Lung (tissue), 12 donors: Measurements from ENCODE around the gene KATNIP. TPM values are rescaled to one million over a fixed set of nuclear protein-coding genes. Genes with fewer than 3 reads are reported as not detected.

Experiments
- ATAC-seq: fragments of 200-7000 bp; cut with Tn5 transposase; one replicate; pipeline ENCODE4 v1.9.1; 2020; ENCODE audit warnings: moderate number of reproducible peaks; ENCODE audit not compliant: insufficient read depth, low FRiP score
- DNase-seq, 3 donors: peaks; one replicate each; pipeline ENCODE4 v3.0.0-alpha.2; 2013 to 2017
- H3K27ac ChIP-seq, 2 donors: one replicate each; pipeline ENCODE4 v1.5.1; 2013; ENCODE audit warnings: mild to moderate bottlenecking in 2 of 2, moderate library complexity in 2 of 2, control low read depth in 1 of 2, inconsistent platforms in 1 of 2, low read depth in 1 of 2, low read length in 1 of 2
- H3K27me3 ChIP-seq, 3 donors: one replicate each; pipeline ENCODE4 v1.5.1; 2013; ENCODE audit warnings: low read length in 2 of 3; ENCODE audit not compliant: control insufficient read depth in 3 of 3, insufficient read depth in 3 of 3
- H3K36me3 ChIP-seq, 4 donors: one replicate each; pipeline ENCODE4 v1.5.1; 2013; ENCODE audit warnings: low read length in 4 of 4, mild to moderate bottlenecking in 1 of 4, moderate library complexity in 1 of 4; ENCODE audit not compliant: control insufficient read depth in 4 of 4, insufficient read depth in 4 of 4
- H3K4me1 ChIP-seq, 5 donors: one replicate each; pipeline ENCODE4 v1.5.1; 2013; ENCODE audit warnings: low read length in 5 of 5, mild to moderate bottlenecking in 2 of 5, moderate library complexity in 1 of 5; ENCODE audit not compliant: control insufficient read depth in 5 of 5, insufficient read depth in 5 of 5
- H3K4me3 ChIP-seq: one replicate; pipeline ENCODE4 v1.5.1; 2013; ENCODE audit warnings: mild to moderate bottlenecking, control low read depth, moderate library complexity
- H3K9ac ChIP-seq, 2 donors: one replicate each; pipeline ENCODE4 v1.5.1; 2013; ENCODE audit warnings: low read length in 2 of 2, control low read depth in 1 of 2; ENCODE audit not compliant: insufficient read depth in 1 of 2
- H3K9me3 ChIP-seq, 4 donors: one replicate each; pipeline ENCODE4 v1.5.1; 2013; ENCODE audit warnings: low read length in 3 of 4, mild to moderate bottlenecking in 1 of 4, moderate library complexity in 1 of 4; ENCODE audit not compliant: control insufficient read depth in 4 of 4, insufficient read depth in 3 of 4
- WGBS, 2 donors: extraction: QIAGEN DNeasy Blood & Tissue Kit; methylation state at CpG; one replicate each; pipeline ENCODE4 v1.1.7; 2013; 5-methylcytosine and 5-hydroxymethylcytosine counted together
- polyA plus RNA-seq, 2 donors: library from polyadenylated mRNA; stranded (reverse); fragments of 200-250 nt; gene quantifications; one replicate each; pipeline ENCODE4 v1.2.1, GENCODE V29; 2013
- total RNA-seq, 2 donors: library from RNA; depleted of rRNA in 1 of 2; stranded (reverse); fragments of >200 nt in 1 of 2; gene quantifications; one replicate each; pipeline ENCODE4 v1.2.1, GENCODE V29; 2014 to 2021
- TF ChIP-seq, protein P1 (sequence below): IDR thresholded peaks from 2 replicates; pipeline ENCODE4 v1.5.1; 2012; ENCODE audit warnings: mild to moderate bottlenecking; ENCODE audit errors: control extremely low read depth, extremely low read depth
- donor health status: control.
- donor health status: control.
- donor health status: Bipolar disorder and iron deficiency.
- donor health status: healthy.
- donor health status: DM: yes; HTN: yes; CAD: no.

KATNIP gene
- total and polyA plus RNA-seq, 4 donors, result 9.7 to 46.4 (median 24.3) TPM

GRCh38 chr16:27520982-27521673 lies 28.8 kb upstream of the KATNIP start:
- TF ChIP-seq, protein P1, sequence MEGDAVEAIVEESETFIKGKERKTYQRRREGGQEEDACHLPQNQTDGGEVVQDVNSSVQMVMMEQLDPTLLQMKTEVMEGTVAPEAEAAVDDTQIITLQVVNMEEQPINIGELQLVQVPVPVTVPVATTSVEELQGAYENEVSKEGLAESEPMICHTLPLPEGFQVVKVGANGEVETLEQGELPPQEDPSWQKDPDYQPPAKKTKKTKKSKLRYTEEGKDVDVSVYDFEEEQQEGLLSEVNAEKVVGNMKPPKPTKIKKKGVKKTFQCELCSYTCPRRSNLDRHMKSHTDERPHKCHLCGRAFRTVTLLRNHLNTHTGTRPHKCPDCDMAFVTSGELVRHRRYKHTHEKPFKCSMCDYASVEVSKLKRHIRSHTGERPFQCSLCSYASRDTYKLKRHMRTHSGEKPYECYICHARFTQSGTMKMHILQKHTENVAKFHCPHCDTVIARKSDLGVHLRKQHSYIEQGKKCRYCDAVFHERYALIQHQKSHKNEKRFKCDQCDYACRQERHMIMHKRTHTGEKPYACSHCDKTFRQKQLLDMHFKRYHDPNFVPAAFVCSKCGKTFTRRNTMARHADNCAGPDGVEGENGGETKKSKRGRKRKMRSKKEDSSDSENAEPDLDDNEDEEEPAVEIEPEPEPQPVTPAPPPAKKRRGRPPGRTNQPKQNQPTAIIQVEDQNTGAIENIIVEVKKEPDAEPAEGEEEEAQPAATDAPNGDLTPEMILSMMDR, result no peak
- DNase-seq (peak in 2 of 3 donors; percentile 31 to 60), ATAC-seq (no peak)
- 66 to 69% methylated on average over 16 of the region's 16 CpGs for WGBS, 2 donors
- Histone ChIP-seq H3K36me3 (peaks cover 4 to 50% (median 43%) of the 10 kb centered on the region in 4 donors), H3K4me1 (peaks cover 0 to 12% (median 3%) of the 10 kb centered on the region in 5 donors), H3K9me3 (peaks cover 0 to 4% (median 2%) of the 10 kb centered on the region in 4 donors), H3K4me3 (no peak overlapping the region), H3K27me3 (no peaks in the 10 kb centered on the region), H3K27ac (peak overlapping the region; percentile 67 to 99), H3K9ac (no peak overlapping the region)

GRCh38 chr16:27522173-27522707 lies 27.7 kb upstream of the KATNIP start:
- TF ChIP-seq, protein P1, result no peak
- Histone ChIP-seq H3K9ac (no peak overlapping the region), H3K27me3 (no peaks in the 10 kb centered on the region), H3K4me3 (no peak overlapping the region), H3K36me3 (peaks cover 8 to 55% (median 45%) of the 10 kb centered on the region in 4 donors), H3K27ac (peak overlapping the region in 1 of 2 donors; percentile 79), H3K4me1 (peaks cover 3 to 24% (median 6%) of the 10 kb centered on the region in 5 donors), H3K9me3 (peaks cover 0 to 4% (median 2%) of the 10 kb centered on the region in 4 donors)
- no peak for DNase-seq
- no peak for ATAC-seq
- WGBS, 2 donors, result 83 to 87% methylated on average over 6 of the region's 6 CpGs

DNA sequence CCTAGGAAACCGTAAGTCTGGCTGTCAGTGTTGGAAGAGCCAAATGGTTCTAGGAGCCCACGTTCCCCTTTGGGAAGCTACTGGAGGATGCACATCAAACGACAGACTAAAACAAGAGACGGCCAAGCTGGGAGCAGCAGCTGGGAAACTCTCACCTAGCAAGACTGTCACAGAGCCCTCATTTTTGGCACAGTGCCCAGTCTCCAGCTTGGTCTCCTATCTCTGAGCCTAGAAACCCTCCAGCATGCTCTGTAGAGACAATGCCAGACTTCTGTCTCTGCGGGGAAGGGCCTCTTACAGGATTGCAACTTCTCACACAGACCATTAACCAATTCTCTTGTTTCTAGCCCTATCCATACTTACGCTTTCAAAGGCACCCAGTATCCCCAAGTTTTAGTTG lies 23.8 kb upstream of the KATNIP start:
- no peak overlapping the region for H3K9ac ChIP-seq
- no peak overlapping the region for H3K27ac ChIP-seq
- H3K27me3 ChIP-seq, result no peaks in the 10 kb centered on the region
- 85 to 87% methylated on average over 6 of the region's 6 CpGs for WGBS, 2 donors
- H3K36me3 ChIP-seq, result peaks cover 18 to 70% (median 54%) of the 10 kb centered on the region in 4 donors
- no peak overlapping the region for H3K4me3 ChIP-seq
- TF ChIP-seq, protein P1, result no peak
- peak; percentile 91 to 95 (median 93) for DNase-seq
- peaks cover 0 to 4% (median 2%) of the 10 kb centered on the region in 4 donors for H3K9me3 ChIP-seq
- ATAC-seq, result no peak
- peaks cover 2 to 26% (median 6%) of the 10 kb centered on the region in 5 donors for H3K4me1 ChIP-seq
